GM12873 (cell line): ENCODE measurements around the gene OCRL.

Source experiments
- TF ChIP-seq, protein P1 (sequence below): IDR thresholded peaks from 2 replicates; pipeline ENCODE4 v1.5.1; 2012; ENCODE audit warnings: low read depth, mild to moderate bottlenecking, moderate library complexity, low read length, control low read depth; ENCODE audit not compliant: insufficient read depth; ENCODE audit errors: missing control alignments

OCRL gene

DNA sequence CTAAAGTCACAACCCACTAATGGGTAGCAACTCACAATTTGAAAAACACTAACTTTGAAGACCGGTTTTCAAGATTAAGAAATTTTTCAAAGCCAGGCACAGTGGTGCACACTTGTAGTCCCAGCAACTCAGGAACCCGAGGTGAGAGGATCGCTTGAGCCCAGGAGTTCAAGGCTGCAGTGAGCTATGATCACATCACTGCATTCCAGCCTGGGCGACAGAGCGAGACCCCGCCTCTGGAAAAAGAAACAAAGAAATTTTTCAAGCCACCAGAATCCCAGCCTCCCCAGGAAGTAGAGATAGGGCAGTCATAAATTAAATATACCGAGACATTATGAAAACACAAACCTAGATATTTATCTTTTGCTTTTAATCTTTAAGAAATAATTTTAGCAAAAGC is 29.7 kb upstream of the OCRL start:
- TF ChIP-seq, protein P1, sequence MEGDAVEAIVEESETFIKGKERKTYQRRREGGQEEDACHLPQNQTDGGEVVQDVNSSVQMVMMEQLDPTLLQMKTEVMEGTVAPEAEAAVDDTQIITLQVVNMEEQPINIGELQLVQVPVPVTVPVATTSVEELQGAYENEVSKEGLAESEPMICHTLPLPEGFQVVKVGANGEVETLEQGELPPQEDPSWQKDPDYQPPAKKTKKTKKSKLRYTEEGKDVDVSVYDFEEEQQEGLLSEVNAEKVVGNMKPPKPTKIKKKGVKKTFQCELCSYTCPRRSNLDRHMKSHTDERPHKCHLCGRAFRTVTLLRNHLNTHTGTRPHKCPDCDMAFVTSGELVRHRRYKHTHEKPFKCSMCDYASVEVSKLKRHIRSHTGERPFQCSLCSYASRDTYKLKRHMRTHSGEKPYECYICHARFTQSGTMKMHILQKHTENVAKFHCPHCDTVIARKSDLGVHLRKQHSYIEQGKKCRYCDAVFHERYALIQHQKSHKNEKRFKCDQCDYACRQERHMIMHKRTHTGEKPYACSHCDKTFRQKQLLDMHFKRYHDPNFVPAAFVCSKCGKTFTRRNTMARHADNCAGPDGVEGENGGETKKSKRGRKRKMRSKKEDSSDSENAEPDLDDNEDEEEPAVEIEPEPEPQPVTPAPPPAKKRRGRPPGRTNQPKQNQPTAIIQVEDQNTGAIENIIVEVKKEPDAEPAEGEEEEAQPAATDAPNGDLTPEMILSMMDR, result no peak

DNA sequence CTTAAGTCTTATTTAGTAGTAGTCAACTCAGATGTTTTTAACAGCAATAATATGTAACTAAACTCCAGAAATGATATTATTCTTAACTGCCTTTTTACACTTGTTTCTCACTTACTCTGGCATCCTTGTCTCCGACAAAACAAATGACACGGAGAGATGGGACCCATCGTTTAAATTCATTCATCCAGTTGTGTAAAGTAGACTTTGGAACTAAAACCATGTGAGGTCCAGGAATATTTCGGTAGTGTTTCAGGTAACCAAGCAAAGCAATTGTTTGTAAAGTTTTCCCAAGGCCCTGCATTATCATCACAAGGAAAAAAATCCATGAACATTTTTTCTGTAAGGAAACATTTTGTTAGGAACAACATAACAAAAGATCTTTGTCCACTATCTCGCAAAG is 28.4 kb upstream of the OCRL start:
- TF ChIP-seq, protein P1, result no peak

DNA sequence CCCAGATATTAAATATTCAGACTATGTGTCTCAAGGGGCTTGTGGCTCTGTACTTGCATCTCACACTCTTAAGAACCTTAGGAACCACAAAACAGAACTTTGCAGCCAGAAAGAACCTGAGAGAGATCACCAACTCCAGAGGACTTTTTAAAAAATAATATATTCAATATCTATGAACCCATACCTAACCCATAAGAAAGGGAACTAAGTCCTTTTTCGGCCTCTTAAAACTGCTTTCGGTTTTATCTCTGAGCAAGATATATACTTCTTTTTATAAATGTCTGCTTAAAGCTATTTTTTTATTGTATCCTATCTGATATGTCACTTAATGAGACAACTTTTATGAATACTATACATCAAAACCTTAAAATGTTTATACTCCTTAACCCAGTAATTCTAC is 27.6 kb upstream of the OCRL start:
- TF ChIP-seq, protein P1, result no peak

DNA sequence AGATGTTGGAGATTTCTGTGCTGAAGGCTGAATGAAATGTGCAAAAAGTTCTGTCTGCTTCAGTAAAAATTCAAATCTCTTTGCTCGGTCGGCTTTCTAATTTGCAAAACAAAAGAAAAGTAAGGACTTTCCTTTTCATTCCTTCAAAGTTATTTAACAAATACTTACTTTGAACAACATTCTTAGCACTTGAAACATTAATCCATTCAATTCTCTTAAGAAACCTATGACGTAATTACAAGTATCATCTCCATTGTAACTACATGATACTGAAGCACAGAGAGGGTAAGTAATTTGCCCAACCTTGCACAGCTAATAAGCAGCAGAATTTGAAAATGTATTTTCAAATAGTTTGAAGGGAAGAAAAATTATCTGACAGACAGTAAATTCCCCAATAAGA is 23.7 kb upstream of the OCRL start:
- TF ChIP-seq, protein P1, result no peak

DNA sequence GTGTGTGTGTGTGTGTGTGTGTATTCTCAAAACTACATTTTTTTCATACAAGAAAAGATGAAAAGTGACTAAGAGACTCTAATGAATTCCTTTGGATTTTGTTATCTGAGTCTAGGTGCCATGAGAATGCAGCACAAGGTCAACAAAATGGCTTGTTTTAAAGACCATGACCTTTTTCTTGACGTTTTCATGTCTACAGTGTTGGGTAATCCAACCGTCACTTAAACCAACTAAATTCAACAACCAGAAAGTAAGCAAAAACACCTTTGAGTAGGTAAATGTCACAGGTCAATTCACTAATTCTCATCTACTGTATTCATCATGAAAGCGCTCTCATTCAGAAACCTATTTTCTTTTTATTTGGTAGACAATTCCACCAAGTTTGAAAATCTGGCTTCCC is 19.9 kb upstream of the OCRL start:
- TF ChIP-seq, protein P1, result no peak

DNA sequence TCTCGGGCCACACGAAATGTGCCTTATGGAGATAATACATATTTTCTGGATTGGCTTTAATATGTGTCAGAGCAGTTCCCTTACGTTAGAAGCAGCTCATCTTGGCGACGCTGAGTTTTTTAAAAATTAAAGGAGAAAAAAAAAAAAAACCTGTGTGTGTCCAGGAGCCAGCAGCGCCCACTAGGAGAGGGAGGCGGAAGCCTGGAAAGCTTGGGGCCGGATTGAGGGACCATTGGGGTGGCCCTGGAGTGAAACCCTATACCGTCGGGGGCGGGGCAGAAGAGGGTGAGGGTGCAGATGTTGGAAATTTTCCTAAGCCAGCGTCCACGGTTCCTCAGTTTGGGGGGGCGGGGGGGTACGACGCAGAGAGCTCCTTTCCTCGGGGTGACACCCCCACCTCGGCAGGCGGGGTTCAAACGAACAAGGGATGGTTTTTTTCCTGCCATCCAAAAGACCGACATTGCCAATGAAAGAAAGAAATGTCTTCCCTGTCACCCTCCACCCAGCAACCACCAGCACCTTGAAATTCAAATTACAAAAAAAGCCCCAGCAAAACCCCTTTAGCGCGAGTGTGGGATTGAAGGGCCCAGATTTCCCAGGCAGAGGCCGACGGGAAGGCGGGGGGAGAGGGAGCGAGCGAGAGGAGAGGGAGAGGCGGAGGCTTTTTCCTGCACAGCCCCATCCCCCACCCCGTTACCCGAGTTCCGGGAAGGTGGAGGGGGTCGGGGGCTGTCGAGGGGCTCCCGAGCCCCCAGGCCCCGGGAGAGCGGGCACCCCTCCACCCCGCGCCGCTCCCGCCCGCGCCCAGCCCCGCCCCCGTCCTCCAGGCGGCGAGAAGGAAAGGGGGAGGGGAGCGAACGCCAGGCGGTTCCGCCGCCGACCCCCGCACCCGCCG is 17.6 kb upstream of the OCRL start:
- TF ChIP-seq, protein P1, result no peak

DNA sequence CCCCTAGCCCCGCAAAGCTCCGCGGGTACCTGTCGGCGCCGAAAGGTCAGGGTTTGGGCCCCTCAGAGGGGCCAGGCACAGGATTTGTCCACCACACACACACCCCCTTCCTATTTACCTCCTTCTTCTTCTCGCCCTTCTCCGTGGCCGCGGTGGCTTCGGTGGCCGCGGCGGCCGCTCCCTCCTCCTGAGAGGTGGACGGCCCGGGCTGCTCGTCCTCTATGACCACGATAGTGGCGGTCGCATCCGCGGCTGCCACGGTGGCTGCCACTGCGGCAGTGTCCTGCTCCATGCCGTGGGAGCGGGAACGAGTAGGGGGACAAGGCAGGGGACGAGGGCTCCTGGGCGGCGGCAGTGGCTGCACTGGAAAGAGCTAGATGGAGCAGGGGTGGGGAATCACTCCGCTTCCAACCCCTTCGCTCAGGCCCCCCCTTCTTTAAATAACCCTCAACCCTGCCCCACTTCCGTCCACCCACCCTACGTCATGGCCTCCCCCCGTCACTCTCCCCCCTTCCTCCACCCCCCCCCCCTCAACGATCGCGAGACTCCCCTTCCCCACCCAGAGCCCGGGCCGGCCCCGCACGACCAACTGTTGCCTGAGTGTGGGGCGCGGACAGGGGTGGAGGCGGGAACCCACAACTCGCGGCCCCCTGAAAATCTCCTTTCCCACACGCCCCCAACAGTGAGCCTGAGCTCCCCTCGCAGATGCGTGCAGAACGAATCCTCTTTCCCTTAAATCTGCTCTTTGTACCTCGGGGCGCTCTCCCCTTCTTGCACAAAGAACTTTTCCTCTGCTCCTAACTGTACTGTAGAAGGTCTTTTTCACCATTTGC is 16.8 kb upstream of the OCRL start, which contains the start of gene SMARCA1:
Gene SMARCA1, minus strand, starts transcription at position 412 of the 833 bp plus-strand sequence. Its CDS starts 120 bp downstream, at position 292.
- TF ChIP-seq, protein P1, result no peak
